GM19193 (cell line): ENCODE results near the gene RPS25.
A peak's percentile ranks its signal among the peaks of the same experiment; 100 is the strongest.

Source experiments
- POLR2A ChIP-seq: IDR thresholded peaks from 4 replicates; pipeline ENCODE4 v1.6.1; 2011; ENCODE audit not compliant: insufficient read depth, insufficient read length; ENCODE audit errors: extremely low read depth

The RPS25 gene

DNA sequence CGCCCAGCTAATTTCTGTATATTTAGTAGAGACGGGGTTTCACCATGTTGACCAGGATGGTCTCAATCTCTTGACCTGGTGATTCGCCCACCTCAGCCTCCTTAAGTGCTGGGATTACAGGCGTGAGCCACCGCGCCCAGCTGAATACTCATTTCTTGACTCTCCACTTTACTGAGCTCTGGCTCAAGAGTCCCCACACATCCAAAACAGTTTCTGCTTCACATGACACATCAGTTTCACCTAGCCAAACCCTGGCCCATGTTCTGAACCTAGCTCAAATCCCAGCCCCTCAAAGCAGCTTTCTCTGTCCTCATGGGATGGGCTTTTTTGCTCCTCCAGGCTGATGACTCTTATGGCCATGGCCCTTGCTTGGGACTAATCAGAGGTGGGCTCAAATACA lies 29.1 kb upstream of the RPS25 start:
- no peak for TF ChIP-seq POLR2A

DNA sequence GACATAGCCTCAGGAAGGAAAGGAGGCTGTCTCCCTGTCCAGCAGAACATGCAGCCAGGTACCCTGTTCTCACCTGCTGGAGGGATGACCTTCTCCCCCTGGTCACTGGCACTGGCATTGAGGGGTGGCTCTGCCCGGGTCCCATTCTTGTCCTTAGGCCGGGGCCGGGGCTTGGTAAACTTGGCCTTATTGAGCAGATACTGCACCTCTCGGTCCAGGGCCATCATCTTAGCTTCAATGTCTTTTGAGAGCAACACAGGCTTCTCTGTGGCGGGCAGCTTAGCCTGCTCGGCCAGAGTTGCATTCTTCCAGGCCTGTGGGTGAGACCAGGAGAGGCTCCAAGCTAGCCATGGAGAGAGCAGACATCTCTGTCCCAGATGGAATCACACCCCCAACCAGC lies 28.3 kb upstream of the RPS25 start:
- no peak for TF ChIP-seq POLR2A

DNA sequence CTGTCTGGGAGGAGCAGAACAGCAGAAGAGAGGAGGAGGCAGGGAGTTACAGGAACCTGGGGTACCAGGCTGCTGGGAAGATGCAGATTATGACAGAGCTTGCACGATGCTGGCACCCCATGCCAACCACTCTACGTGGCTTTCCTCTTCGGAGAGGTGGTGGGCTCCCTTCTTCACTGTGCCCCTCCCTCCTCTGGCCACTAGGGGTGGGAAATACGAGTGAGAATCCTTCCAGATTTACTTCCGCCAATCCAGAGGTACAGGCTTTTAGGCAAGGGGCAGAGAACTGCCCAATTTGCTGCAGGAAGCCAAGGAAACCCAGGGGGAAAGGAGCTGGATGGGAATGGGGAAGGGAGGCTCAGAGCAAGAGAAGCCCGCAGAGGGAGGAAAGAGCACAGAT lies 26.6 kb upstream of the RPS25 start:
- TF ChIP-seq POLR2A = no peak

DNA sequence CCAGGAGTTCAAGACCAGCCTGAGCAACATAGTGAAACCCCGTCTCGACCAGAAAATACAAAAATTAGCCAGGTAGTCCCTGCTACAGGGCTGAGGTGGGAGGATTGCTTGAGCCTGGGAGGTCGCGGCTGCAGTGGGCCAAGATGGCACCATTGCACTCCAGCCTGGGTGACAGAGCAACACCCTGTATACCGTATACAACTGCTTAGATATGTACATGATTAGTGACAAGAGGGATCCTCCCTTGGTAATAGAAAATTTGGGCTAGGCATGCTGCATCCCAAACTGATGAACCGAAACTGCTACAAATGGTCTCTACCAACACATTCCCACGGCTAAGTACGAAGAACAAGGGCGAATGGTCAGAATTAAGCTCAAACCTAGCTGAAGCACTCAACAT lies 24.8 kb upstream of the RPS25 start:
- no peak for TF ChIP-seq POLR2A

DNA sequence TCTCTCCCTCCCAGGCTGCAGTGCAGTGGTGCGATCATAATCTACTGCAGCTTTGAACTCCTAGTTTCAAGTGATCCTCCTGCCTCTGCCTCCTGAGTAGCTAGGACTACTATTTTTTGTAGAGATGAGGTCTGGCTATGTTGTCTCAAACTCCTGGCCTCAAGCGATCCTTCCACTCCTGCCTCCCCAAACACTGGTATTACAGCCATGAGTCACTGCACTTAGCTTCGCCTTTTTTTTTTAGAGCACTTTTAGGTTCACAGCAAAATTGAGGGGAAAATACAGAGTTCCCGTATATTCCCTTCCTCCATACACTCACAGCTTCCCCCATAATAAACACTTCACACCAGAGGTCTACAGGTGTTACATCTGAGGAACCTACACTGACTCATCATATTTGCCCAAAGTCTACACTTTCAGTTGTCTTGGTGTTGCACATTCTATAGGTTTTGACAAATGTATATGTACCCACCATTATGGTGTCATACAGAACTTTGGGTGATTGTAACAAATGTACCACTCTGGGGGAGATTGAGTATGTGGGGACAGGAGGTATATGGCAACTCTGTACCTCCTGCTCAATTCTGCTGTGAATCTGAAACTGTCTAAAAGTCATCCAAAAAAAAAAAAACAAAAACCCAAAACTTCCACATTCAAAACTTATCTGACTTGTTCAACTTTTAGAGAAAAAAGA lies 23.8 kb upstream of the RPS25 start:
- TF ChIP-seq POLR2A = no peak

DNA sequence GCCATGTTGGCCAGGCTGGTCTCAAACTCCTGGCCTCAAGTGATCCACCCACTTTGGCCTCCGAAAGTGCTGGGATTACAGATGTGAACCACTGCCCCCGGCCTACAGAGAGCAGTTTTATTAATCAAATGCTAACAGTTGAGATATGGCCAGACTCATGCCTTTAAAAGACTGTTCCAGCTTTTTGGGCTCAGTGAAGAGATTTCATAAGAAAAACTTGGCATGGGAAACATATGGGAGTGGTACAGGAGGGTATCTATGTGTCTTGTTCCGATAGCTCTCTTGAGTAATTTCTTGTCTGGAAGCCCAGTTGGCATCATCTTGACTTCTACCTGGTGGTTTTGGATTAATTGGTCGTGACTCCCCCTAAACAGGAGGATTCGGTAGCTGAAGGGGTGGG lies 20.7 kb upstream of the RPS25 start:
- TF ChIP-seq POLR2A = no peak

DNA sequence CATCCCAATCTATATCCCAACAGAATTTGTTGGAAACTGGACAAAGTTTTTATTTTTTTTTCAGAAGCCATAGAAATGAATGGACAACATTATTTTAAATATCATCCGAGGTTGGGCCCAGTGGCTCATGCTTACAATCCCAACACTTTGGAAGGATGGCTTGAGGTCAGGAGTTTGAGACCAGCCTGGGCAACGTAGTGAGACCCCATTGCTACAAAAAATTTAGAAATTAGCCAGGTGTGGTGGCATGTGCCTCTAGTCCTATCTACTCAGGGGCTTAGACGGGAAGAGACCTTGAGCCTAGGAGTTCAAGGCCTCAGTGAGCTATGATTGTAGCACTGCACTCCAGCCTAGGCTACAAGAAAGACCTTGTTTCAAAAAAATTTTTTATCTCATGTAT lies 16.7 kb upstream of the RPS25 start:
- TF ChIP-seq POLR2A = no peak

DNA sequence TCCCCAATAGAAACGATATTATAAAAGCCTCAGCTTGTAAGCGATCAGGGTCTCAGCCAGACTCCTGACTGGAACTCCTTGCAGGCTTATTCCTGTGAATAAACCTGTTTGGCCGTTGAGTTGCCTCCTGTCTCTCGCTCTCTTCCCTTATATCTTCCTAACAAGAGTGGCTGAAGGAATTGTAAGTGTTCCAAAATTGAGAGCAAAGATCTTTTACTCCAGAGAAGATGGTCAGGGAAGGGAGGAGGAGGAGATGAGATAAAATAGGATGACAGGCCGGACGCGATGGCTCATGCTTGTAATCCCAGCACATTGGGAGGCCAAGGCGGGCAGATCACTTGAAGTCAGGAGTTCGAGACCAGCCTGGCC lies 13.8 kb upstream of the RPS25 start:
- no peak for TF ChIP-seq POLR2A

DNA sequence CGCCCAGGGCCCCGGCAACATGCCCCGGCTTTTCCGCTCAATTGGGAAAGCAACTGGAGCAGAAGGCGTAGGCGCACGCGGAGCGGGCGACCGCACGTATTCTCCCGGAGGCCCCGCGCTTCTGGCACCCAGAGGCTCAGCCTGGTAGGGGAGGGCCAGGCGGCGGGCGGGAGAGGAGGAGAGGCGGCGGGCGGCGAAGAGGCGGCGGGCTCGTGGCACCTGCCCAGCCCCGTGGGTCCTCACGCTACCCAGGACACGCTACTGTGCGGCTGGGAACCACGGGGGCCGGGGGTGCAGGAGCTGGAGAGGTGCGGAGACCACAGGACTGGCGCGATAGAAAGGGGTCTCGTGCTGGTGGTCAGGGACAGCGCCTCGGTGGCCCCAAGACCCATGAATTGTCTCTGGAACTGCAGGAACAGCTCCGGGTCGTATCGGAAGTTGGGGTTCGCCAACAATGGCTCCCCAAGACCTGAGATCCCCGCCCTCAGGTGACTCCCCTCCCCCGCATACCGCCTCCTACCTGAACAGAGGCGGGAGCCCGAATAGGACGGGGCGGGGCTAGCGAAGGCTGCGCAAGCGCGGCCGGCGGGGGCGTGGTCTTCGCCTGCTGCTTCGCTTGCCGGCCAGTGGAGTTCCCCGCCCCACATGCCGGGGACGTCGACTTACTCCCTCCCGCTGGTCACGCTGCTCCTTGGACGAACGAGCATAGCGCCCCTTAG lies 12.3 kb upstream of the RPS25 start, which contains the start of gene SLC37A4:
TSS of gene SLC37A4 (minus strand) at position 549 of the 719 bp plus-strand sequence.
- peak; percentile 58 for TF ChIP-seq POLR2A

DNA sequence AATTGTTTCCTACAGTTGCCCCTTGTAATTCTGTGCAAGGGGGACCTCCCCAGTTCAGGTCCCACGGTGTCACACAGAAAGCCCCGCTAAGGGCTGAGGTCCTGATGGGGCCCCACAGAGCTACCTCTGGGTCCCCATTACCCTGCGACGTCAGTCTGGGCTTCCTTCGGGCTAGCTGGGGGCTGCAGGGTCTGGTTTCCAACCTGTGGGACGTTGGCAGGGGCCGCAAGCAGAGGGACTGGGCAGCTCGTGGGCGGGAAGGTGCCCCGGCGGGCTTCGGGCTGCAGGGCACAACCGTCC lies 11.8 kb upstream of the RPS25 start:
- no peak for TF ChIP-seq POLR2A

DNA sequence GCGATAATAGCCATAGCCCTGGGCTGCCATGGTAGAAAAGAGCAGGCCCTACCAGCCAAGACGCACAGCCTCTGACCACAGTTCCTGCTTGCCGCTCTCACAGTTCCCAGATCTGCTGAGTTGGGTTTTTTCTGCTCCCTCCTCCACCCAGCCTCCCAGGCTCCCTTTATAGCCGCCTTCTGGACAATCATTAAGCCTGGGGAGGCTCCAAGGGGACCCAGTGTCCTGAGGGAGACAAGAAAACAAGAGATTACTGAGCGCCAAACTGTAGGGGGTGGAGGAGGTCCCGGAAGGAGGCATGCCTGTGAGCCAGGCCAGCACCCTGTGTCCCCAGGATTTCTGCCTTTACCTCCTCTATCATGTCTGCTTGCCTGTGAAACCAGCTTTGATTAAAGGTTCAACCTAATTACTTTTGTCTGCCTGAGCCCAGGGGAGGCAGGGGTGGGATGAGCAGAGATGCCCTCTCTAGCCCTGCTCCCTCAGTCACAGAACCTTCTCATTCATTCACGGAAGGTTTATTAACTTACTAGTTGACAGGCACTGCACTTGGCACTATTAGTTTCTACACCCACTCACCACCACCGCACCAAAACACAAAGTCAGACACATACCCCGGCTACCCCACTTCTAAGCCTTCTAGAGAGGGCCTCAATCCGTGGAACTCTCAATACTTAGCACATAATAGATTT lies 11.3 kb upstream of the RPS25 start:
- no peak for TF ChIP-seq POLR2A

DNA sequence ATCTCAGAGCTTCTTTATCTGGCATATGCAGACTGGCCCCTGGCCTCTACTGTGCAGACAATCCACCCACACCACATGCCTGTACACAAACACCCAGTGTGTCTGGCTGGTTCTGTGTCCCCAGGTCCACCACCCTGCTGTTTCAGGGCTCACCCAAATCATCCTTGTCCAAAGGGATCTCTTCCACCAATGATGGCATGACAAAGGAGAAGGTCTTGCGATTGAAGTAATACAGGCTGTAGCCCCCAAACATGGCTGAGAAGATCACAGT lies 10.9 kb upstream of the RPS25 start:
- TF ChIP-seq POLR2A = no peak

DNA sequence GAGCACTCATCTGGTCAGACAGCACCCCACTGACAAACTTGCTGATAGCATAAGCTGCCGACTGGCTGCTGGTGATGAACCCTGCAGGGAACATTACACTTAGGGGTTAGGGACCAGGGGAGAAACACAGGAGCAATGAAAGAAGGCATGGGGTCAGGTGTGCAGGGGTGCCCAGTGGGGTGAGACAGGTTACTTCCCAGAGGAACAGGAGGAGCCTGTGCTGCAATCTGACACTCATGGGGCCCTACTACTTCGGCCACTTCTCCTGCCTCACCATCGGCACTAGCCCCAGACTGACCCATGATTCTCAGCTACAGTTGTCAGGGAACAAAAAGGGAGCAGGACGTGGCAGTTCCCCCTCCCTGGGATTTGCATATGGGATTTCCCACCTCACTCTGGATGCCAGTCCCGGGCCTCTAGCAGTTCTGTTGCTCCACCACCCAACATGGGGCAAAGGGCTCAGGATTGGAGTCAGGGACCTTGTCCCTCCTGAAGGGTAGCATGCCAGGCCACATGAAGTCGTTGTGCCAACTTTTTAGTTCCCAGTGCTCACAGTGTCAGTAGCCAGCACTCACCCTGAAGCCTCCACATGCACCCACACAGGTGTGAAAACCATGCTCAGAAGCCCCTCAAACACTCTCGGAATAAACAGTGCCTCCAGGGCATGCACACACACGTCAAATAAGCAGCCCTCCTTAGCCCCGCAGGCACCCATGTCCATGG lies 10.4 kb upstream of the RPS25 start:
- no peak for TF ChIP-seq POLR2A

DNA sequence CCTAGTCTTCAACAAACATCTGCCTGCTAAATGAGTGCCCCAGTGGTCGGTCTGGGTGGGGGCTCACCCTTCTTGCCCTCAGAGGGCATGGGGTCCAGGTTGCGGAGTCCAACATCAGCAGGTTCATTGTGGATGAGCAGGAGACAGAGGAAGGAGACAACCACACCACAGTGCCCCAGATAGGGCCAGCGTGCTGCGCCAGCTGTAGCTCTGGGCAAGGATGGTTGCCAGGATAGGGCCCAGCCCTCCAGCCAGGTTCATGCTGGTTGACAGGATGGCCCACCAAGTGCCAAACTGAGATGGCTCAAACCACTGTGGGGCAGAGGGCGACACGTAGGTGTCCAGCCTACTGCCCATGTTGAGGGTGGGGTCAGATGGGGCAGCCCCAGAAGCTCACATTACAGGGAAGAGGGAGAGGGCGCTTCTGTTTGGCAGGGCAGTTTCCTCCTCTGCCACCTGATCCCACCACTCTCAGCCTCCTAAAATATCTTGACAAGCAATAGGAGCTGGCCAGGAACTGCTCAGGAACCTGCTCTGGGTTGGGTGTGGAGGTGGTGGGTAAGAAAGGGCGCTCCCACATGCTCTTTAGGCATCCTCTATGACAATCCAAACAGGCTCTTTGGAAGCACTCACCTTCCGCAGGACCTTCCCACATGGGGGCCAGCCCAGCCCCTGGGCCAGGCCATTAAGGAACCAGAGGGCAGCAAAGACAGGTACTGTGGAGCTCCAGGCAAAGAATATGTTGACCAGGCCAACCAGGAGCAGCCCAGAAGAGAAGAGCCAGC lies 9.6 kb upstream of the RPS25 start:
- TF ChIP-seq POLR2A = no peak

DNA sequence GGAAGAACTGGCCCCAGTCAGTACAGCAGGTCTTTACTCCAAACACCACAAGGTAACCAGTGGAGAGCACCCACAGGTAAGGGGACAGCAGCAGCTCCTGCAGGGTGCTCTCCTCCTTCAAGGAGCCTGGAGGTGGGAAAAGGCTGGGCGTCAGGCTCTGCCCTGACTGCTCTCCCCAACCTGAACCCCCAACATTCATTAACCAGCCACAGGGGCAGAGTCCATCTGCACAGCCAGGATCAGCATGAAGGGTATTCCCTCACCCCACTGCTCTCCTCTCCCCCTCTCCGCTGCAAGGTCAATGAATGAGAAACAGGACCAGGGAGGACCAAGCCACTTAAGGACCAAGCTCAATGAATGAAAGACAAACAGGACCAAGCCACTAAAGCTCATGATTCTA lies 8.8 kb upstream of the RPS25 start:
- TF ChIP-seq POLR2A = no peak
